Measurements from ENCODE around the gene HTR5A.

Gene HTR5A

GRCh38 chr7:155129789-155130188 is 59.7 kb downstream of the HTR5A start:
- in situ Hi-C loops (cut with MboI; ENCODE audit: low pct_unique_long_range_greater_than_20kb, low sequenced_read_pairs, unreplicated experiment), result no loop called here
- DNase-seq (ENCODE audit: low spot score), result no peak
- no peak for TF ChIP-seq CTCF (IDR thresholded peaks at IDR 0.05; ENCODE audit: extremely low read depth, insufficient read depth, missing control alignments)

DNA sequence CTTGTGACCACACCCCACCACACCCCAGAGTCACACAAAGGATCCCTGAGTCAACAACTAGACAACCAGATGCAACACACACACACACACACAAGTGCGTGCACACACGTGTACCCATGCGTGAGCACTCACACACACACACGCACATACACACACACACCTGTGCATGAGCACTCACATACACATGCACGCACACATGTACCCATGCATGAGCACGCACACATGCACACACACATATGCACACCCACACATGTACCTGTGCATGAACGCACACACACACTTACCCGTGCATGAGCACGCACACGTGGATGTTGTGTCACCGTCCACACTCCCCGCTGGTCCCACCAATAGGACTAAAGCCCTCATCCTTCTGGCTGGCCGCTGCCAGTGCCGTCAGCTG is 60.4 kb downstream of the HTR5A start:
- in situ Hi-C loops (cut with MboI; ENCODE audit: low pct_unique_long_range_greater_than_20kb, low sequenced_read_pairs, unreplicated experiment), result no loop called here
- no peak for TF ChIP-seq CTCF (IDR thresholded peaks at IDR 0.05; ENCODE audit: extremely low read depth, insufficient read depth, missing control alignments)
- DNase-seq (ENCODE audit: low spot score), result no peak

DNA sequence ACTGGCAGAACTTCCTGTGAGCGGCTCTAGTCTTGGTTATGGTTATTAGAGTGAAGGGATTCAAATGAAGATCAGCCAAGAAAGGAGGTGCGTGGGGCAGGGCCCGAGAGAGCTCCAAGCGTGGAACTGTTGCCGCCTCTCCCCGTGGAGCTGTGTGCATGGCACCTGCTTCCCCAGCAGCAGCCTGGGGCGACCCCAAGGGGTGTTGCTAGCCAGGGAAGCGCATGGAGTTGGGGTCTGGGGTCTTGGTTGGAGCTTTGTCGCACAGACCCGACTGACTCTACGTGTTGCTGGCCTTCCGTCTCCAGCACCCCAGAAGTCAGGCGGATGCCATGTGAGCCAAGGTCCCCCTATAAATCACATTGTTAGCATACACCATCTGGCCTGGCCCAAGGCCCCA is 61.0 kb downstream of the HTR5A start:
- in situ Hi-C loops (cut with MboI; ENCODE audit: low pct_unique_long_range_greater_than_20kb, low sequenced_read_pairs, unreplicated experiment), result no loop called here
- no peak for DNase-seq (ENCODE audit: low spot score)
- no peak for TF ChIP-seq CTCF (IDR thresholded peaks at IDR 0.05; ENCODE audit: extremely low read depth, insufficient read depth, missing control alignments)

DNA sequence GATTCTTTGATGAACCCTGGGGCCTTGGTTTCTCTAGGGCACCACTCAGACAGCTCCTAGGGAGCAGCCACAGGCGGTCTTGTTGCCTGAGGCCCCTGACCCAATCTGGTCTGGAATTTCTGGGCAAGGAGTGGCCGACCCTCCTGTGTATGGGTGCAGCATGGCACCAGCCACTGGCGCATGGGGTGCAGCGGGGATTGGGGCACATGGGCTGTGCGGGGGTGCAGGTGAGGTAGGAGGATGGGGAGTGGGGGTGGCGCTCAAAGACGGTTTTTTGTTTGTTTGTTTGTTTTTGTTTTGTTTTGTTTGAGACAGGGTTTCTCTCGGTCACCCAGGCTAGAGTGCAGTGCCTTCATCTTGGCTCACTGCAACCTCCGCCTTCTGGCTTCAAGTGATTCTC is 62.3 kb downstream of the HTR5A start:
- TF ChIP-seq CTCF (IDR thresholded peaks at IDR 0.05; ENCODE audit: extremely low read depth, insufficient read depth, missing control alignments), result no peak
- DNase-seq (ENCODE audit: low spot score), result no peak
- in situ Hi-C loops (cut with MboI; ENCODE audit: low pct_unique_long_range_greater_than_20kb, low sequenced_read_pairs, unreplicated experiment), result no loop called here

- TF ChIP-seq CTCF (IDR thresholded peaks at IDR 0.05; ENCODE audit: extremely low read depth, insufficient read depth, missing control alignments), result no peak
- in situ Hi-C loops (cut with MboI; ENCODE audit: low pct_unique_long_range_greater_than_20kb, low sequenced_read_pairs, unreplicated experiment), result no loop called here
- no peak for DNase-seq (ENCODE audit: low spot score)
Measured at GRCh38 chr7:155136619-155137243, 66.6 kb downstream of the HTR5A start.
